GM23338 (cell line): ENCODE data around the gene NGEF. TPM values are rescaled to one million over a fixed set of nuclear protein-coding genes. Genes with fewer than 3 reads are reported as not detected.

Source experiments
- ATAC-seq: fragments of 200-7000 bp; cut with Tn5 transposase; 3 replicates; pipeline ENCODE4 v1.9.1; 2020
- DNase-seq: peaks from one replicate; pipeline ENCODE4 v3.0.0-alpha.2; 2015; ENCODE audit warnings: low spot score
- H2AFZ ChIP-seq: fragments of 200-600 bp; sonication (generic); 2 replicates; pipeline ENCODE4 v1.8.0; 2016; ENCODE audit warnings: antibody characterized with exemption, mild to moderate bottlenecking, moderate library complexity
- H3F3A ChIP-seq: fragments of 200-600 bp; sonication (generic); replicated peaks from 2 replicates; pipeline ENCODE4 v1.8.0; 2017; ENCODE audit warnings: antibody characterized with exemption, mixed run types, low read depth
- H3K27ac ChIP-seq: fragments of 200-600 bp; sonication (generic); 2 replicates; pipeline ENCODE4 v1.6.1; 2016; ENCODE audit warnings: low read depth
- H3K27me3 ChIP-seq: fragments of 200-600 bp; sonication (generic); 2 replicates; pipeline ENCODE4 v1.8.0; 2016; ENCODE audit warnings: mild to moderate bottlenecking, mixed run types, moderate library complexity; ENCODE audit not compliant: insufficient read depth
- H3K36me3 ChIP-seq: fragments of 200-600 bp; sonication (generic); 2 replicates; pipeline ENCODE4 v1.8.0; 2016; ENCODE audit warnings: mild to moderate bottlenecking; ENCODE audit not compliant: insufficient read depth
- H3K4me1 ChIP-seq: fragments of 200-600 bp; sonication (generic); 2 replicates; pipeline ENCODE4 v1.8.0; 2016; ENCODE audit warnings: mild to moderate bottlenecking, moderate library complexity; ENCODE audit not compliant: insufficient read depth
- H3K4me2 ChIP-seq: fragments of 200-600 bp; sonication (generic); 2 replicates; pipeline ENCODE4 v1.7.1; 2017; ENCODE audit warnings: mixed run types
- H3K4me3 ChIP-seq: fragments of 200-600 bp; sonication (generic); 2 replicates; pipeline ENCODE4 v1.6.1; 2016; ENCODE audit warnings: mixed run types
- H3K79me2 ChIP-seq: fragments of 200-600 bp; sonication (generic); replicated peaks from 2 replicates; pipeline ENCODE4 v1.8.0; 2017; ENCODE audit warnings: mild to moderate bottlenecking; ENCODE audit not compliant: insufficient read depth
- H3K9me2 ChIP-seq: fragments of 200-600 bp; sonication (generic); 2 replicates; pipeline ENCODE4 v1.8.0; 2017; ENCODE audit not compliant: insufficient read depth
- H4K20me1 ChIP-seq: fragments of 200-600 bp; sonication (generic); replicated peaks from 2 replicates; pipeline ENCODE4 v1.8.0; 2017; ENCODE audit warnings: mild to moderate bottlenecking; ENCODE audit not compliant: insufficient read depth
- H3K27ac Mint-ChIP-seq: 2 replicates; pipeline ENCODE4 v1.8.0; 2020; ENCODE audit warnings: inconsistent platforms, mild to moderate bottlenecking, moderate library complexity, mixed read lengths
- H3K27me3 Mint-ChIP-seq: 3 replicates; pipeline ENCODE4 v1.8.0; 2022; ENCODE audit warnings: low read depth, mild to moderate bottlenecking, moderate library complexity, mixed read lengths, inconsistent platforms; ENCODE audit not compliant: insufficient read depth, poor library complexity
- H3K36me3 Mint-ChIP-seq: 3 replicates; pipeline ENCODE4 v1.8.0; 2021; ENCODE audit warnings: low read depth, mild to moderate bottlenecking, inconsistent platforms, moderate library complexity, mixed read lengths
- H3K4me1 Mint-ChIP-seq: 3 replicates; pipeline ENCODE4 v1.8.0; 2020; ENCODE audit warnings: mild to moderate bottlenecking, inconsistent platforms, mixed read lengths
- H3K4me3 Mint-ChIP-seq: 3 replicates; pipeline ENCODE4 v1.8.0; 2021; ENCODE audit warnings: moderate library complexity, mild to moderate bottlenecking, inconsistent platforms, mixed read lengths
- H3K9me3 Mint-ChIP-seq: 3 replicates; pipeline ENCODE4 v1.8.0; 2020; ENCODE audit warnings: moderate library complexity, mild to moderate bottlenecking, inconsistent platforms, mixed read lengths
- CTCF ChIP-seq, 2 experiments: fragments of 200-600 bp in 1 of 2; sonication (generic) in 1 of 2; conservative IDR thresholded peaks; 2 replicates each; pipeline versions ENCODE4 v1.5.1 to v1.6.1; 2016 to 2017; ENCODE audit warnings: antibody characterized with exemption in 2 of 2, low read depth in 2 of 2, mild to moderate bottlenecking in 2 of 2, moderate library complexity in 1 of 2
- EZH2 ChIP-seq: fragments of 200-600 bp; sonication (generic); IDR thresholded peaks from one replicate; pipeline ENCODE4 v1.8.0; 2017; ENCODE audit warnings: antibody characterized with exemption, mild to moderate bottlenecking, low read depth; ENCODE audit not compliant: unreplicated experiment
- EZH2phosphoT487 ChIP-seq: fragments of 200-600 bp; sonication (generic); IDR thresholded peaks from one replicate; pipeline ENCODE4 v1.8.1; 2018; ENCODE audit warnings: antibody characterized with exemption; ENCODE audit not compliant: unreplicated experiment
- JUNB ChIP-seq: IDR thresholded peaks from one replicate; pipeline ENCODE4 v1.6.1; 2016; ENCODE audit warnings: antibody characterized with exemption; ENCODE audit not compliant: unreplicated experiment
- STAT1 ChIP-seq: IDR thresholded peaks from one replicate; pipeline ENCODE4 v1.6.1; 2016; ENCODE audit warnings: antibody characterized with exemption; ENCODE audit not compliant: unreplicated experiment
- ZNF114 ChIP-seq: fragments of 250-450 bp; sonication (Bioruptor Pico); IDR thresholded peaks from 2 replicates; pipeline ENCODE4 v1.5.0; 2020; ENCODE audit warnings: mild to moderate bottlenecking, moderate library complexity
- polyA plus RNA-seq: library from polyadenylated mRNA; unstranded; fragments of >200 nt; fragmentation: Nextera tagmentation; extraction: Ambion mirVana; gene quantifications from 2 replicates; pipeline ENCODE4 v1.2.1, GENCODE V29; 2016
- total RNA-seq: library from RNA; depleted of rRNA; stranded (reverse); fragments of >200 nt; shearing (Covaris generic); gene quantifications from 2 replicates; pipeline ENCODE4 v1.2.3, GENCODE V29; 2014
- TF ChIP-seq, protein P1 (sequence below): fragments of 250-450 bp; sonication (Bioruptor Pico); IDR thresholded peaks from 2 replicates; pipeline ENCODE4 v1.5.0; 2020; ENCODE audit warnings: mild to moderate bottlenecking, moderate library complexity

Gene NGEF
- total and polyA plus RNA-seq, 2 experiments from 2014 or later = 1.8 to 5.4 TPM

DNA sequence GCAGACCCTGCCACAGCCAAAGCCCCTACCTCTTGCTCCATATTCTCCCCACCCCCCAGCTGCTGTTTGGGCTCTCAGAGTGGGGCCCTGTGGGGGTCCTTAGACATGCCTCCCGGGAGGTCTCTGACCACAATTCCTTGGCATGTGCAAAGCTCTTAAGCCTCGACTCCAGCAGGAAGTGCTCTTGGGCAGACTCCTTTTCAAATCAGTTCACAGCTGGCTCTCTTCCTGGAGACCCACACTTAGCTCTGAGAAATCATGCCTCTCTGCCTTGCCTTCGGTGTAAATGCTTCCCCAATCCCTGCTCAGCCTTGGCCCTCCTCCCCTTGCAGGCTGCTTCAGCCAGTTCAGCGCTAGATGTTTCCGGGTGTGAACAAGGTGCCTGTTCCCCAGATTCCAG lies 46.9 kb downstream of the NGEF start (continued):
- TF ChIP-seq, protein P1, sequence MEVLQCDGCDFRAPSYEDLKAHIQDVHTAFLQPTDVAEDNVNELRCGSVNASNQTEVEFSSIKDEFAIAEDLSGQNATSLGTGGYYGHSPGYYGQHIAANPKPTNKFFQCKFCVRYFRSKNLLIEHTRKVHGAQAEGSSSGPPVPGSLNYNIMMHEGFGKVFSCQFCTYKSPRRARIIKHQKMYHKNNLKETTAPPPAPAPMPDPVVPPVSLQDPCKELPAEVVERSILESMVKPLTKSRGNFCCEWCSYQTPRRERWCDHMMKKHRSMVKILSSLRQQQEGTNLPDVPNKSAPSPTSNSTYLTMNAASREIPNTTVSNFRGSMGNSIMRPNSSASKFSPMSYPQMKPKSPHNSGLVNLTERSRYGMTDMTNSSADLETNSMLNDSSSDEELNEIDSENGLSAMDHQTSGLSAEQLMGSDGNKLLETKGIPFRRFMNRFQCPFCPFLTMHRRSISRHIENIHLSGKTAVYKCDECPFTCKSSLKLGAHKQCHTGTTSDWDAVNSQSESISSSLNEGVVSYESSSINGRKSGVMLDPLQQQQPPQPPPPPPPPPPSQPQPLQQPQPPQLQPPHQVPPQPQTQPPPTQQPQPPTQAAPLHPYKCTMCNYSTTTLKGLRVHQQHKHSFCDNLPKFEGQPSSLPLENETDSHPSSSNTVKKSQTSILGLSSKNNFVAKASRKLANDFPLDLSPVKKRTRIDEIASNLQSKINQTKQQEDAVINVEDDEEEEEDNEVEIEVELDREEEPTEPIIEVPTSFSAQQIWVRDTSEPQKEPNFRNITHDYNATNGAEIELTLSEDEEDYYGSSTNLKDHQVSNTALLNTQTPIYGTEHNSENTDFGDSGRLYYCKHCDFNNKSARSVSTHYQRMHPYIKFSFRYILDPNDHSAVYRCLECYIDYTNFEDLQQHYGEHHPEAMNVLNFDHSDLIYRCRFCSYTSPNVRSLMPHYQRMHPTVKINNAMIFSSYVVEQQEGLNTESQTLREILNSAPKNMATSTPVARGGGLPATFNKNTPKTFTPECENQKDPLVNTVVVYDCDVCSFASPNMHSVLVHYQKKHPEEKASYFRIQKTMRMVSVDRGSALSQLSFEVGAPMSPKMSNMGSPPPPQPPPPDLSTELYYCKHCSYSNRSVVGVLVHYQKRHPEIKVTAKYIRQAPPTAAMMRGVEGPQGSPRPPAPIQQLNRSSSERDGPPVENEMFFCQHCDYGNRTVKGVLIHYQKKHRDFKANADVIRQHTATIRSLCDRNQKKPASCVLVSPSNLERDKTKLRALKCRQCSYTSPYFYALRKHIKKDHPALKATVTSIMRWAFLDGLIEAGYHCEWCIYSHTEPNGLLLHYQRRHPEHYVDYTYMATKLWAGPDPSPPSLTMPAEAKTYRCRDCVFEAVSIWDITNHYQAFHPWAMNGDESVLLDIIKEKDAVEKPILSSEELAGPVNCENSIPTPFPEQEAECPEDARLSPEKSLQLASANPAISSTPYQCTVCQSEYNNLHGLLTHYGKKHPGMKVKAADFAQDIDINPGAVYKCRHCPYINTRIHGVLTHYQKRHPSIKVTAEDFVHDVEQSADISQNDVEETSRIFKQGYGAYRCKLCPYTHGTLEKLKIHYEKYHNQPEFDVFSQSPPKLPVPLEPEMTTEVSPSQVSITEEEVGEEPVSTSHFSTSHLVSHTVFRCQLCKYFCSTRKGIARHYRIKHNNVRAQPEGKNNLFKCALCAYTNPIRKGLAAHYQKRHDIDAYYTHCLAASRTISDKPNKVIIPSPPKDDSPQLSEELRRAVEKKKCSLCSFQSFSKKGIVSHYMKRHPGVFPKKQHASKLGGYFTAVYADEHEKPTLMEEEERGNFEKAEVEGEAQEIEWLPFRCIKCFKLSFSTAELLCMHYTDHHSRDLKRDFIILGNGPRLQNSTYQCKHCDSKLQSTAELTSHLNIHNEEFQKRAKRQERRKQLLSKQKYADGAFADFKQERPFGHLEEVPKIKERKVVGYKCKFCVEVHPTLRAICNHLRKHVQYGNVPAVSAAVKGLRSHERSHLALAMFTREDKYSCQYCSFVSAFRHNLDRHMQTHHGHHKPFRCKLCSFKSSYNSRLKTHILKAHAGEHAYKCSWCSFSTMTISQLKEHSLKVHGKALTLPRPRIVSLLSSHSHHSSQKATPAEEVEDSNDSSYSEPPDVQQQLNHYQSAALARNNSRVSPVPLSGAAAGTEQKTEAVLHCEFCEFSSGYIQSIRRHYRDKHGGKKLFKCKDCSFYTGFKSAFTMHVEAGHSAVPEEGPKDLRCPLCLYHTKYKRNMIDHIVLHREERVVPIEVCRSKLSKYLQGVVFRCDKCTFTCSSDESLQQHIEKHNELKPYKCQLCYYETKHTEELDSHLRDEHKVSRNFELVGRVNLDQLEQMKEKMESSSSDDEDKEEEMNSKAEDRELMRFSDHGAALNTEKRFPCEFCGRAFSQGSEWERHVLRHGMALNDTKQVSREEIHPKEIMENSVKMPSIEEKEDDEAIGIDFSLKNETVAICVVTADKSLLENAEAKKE (CRISPR knock-in tag) = no peak
- TF ChIP-seq CTCF (conservative IDR thresholded peaks at IDR 0.05; ENCODE audit: low read depth in 2 of 2) = no peak
- TF ChIP-seq EZH2 = no peak

DNA sequence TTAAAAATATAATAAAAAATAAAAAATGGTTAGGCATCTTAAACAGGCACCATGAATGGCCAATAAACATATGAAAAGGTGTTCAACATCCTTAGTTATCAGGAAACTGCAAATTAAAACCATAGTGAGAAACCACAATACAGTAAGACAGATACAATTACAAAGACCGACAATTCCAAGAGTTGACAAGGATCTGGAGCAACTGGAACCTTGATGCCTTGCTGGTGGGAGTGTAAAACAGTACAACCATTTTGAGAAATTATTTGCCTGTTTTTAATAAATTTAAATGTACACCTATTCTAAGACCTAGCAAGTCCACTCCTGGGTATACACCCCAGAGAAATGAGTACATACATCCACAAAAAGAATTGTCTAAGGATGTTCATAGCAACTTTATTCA lies 49.1 kb downstream of the NGEF start:
- Histone ChIP-seq H3K4me3 (no peak overlapping the region), H4K20me1 (no peaks in the 10 kb centered on the region), H3K9me2 (peaks cover 10% of the 10 kb centered on the region; the same call in 1 of the 2 replicates), H2AFZ (no peak overlapping the region), H3K4me2 (no peak overlapping the region), H3K27me3 (no peaks in the 10 kb centered on the region), H3K36me3 (no peaks in the 10 kb centered on the region), H3F3A (no peaks in the 10 kb centered on the region), H3K79me2 (no peaks in the 10 kb centered on the region), H3K4me1 (peaks cover 18% of the 10 kb centered on the region), H3K27ac (no peak overlapping the region)
- Mint-ChIP-seq H3K27me3 (peaks cover 4% of the 10 kb centered on the region), H3K4me3 (no peak overlapping the region), H3K4me1 (peaks cover 15% of the 10 kb centered on the region), H3K27ac (no peak overlapping the region), H3K36me3 (peaks cover 4% of the 10 kb centered on the region; the same call in 1 of the 3 replicates), H3K9me3 (peaks cover 18% of the 10 kb centered on the region)
- DNase-seq = no peak
- no peak for ATAC-seq
- TF ChIP-seq EZH2 (no peak), STAT1 (no peak), EZH2phosphoT487 (no peak), JUNB (no peak), ZNF114 (CRISPR knock-in tag) (no peak)
- TF ChIP-seq, protein P1 (CRISPR knock-in tag) = no peak
